ENCODE results near the gene MAL. TPM values are rescaled to one million over a fixed set of nuclear protein-coding genes. Genes with fewer than 3 reads are reported as not detected.

The MAL gene
- total and polyA plus RNA-seq, 2 experiments from 2014 or later, result 1.4 TPM; not detected in 1

DNA sequence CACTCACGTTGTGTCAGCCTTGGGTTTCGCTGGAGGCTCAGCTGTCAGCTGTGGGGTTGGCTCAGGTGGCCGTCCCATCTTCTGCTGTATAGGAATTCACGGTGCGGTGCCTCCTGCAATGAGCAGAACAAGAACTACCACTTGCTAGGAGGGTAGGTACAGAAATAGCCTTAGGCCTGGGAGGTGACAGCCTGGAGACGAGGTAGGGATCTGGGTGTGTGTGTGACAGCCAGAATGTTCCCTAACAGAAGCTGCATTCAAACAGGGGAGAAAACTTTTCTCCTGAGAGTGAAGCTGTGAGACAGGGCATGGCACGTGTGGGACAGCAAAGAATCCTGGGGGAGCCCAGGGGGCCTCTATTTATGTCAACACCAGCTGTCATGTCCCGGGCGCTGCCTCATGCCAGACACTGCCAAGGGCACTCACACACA, 8.4 kb upstream of the MAL start:
- H3K4me2 ChIP-seq, result no peak overlapping the region
- no peak overlapping the region for H3K27ac ChIP-seq
- no peaks in the 10 kb centered on the region for H3K9me2 ChIP-seq (replicated peaks; ENCODE audit: insufficient read depth)
- H4K20me1 ChIP-seq (ENCODE audit: insufficient read depth, poor library complexity, severe bottlenecking), result no peaks in the 10 kb centered on the region
- H3K4me1 ChIP-seq (ENCODE audit: insufficient read depth), result no peaks in the 10 kb centered on the region
- no peaks in the 10 kb centered on the region for H3K27me3 ChIP-seq
- H3K36me3 ChIP-seq (replicated peaks; ENCODE audit: insufficient read depth, low read depth), result no peaks in the 10 kb centered on the region
- TF ChIP-seq CTCF (IDR thresholded peaks at IDR 0.05; ENCODE audit: poor library complexity) (no peak), EZH2phosphoT487 (IDR thresholded peaks at IDR 0.05; ENCODE audit: low read depth, severe bottlenecking, unreplicated experiment) (no peak), EZH2 (IDR thresholded peaks at IDR 0.05; ENCODE audit: borderline replicate concordance) (no peak)
- no peak overlapping the region for H3K4me3 ChIP-seq
- DNase-seq (ENCODE audit: low spot score), result no peak
- H3K79me2 ChIP-seq, result no peaks in the 10 kb centered on the region
- no peaks in the 10 kb centered on the region for H3K9me3 ChIP-seq (ENCODE audit: low read depth)
- no peak overlapping the region for H2AFZ ChIP-seq
- WGBS (ENCODE audit: low lambda C conversion rate, missing lambda C conversion rate), result 69% methylated on average over 9 of the region's 9 CpGs

GRCh38 chr2:95017836-95018235, 7.7 kb upstream of the MAL start:
- Histone ChIP-seq H4K20me1 (ENCODE audit: insufficient read depth, poor library complexity, severe bottlenecking) (no peaks in the 10 kb centered on the region), H2AFZ (no peak overlapping the region), H3K4me1 (ENCODE audit: insufficient read depth) (no peaks in the 10 kb centered on the region), H3K27me3 (no peaks in the 10 kb centered on the region), H3K9me3 (ENCODE audit: low read depth) (no peaks in the 10 kb centered on the region), H3K79me2 (no peaks in the 10 kb centered on the region), H3K27ac (no peak overlapping the region), H3K4me2 (no peak overlapping the region), H3K9me2 (replicated peaks; ENCODE audit: insufficient read depth) (no peaks in the 10 kb centered on the region), H3K36me3 (replicated peaks; ENCODE audit: insufficient read depth, low read depth) (no peaks in the 10 kb centered on the region), H3K4me3 (no peak overlapping the region)
- WGBS (ENCODE audit: low lambda C conversion rate, missing lambda C conversion rate), result 90% methylated on average over 12 of the region's 12 CpGs
- TF ChIP-seq EZH2 (IDR thresholded peaks at IDR 0.05; ENCODE audit: borderline replicate concordance), result no peak
- TF ChIP-seq EZH2phosphoT487 (IDR thresholded peaks at IDR 0.05; ENCODE audit: low read depth, severe bottlenecking, unreplicated experiment), result no peak
- TF ChIP-seq CTCF (IDR thresholded peaks at IDR 0.05; ENCODE audit: poor library complexity), result no peak
- no peak for DNase-seq (ENCODE audit: low spot score)

DNA sequence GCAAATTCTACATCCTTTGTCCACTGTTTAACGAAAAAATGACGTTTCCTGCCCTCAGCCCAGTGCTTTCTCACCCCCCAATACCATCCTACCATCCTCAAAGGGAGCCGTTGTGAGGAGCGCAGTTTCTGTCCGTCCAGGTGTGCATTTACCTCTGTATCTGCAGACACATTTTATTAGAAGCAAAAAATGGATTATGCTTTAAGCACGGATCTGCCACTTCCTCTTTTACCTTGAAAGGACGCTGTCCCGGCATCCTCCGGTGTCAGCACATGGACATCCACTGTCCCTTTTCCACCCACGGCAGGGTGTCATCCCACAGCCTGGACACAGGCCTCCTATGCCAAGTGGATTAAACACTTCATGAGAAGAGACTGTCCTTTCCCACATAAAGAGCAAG, 7.2 kb upstream of the MAL start:
- H3K27me3 ChIP-seq, result no peaks in the 10 kb centered on the region
- no peaks in the 10 kb centered on the region for H3K9me3 ChIP-seq (ENCODE audit: low read depth)
- H3K4me1 ChIP-seq (ENCODE audit: insufficient read depth), result no peaks in the 10 kb centered on the region
- no peak for DNase-seq (ENCODE audit: low spot score)
- H4K20me1 ChIP-seq (ENCODE audit: insufficient read depth, poor library complexity, severe bottlenecking), result no peaks in the 10 kb centered on the region
- no peak overlapping the region for H3K27ac ChIP-seq
- H3K4me2 ChIP-seq, result no peak overlapping the region
- no peak overlapping the region for H2AFZ ChIP-seq
- WGBS (ENCODE audit: low lambda C conversion rate, missing lambda C conversion rate), result 75% methylated on average over 10 of the region's 10 CpGs
- no peak overlapping the region for H3K4me3 ChIP-seq
- no peaks in the 10 kb centered on the region for H3K79me2 ChIP-seq
- no peaks in the 10 kb centered on the region for H3K36me3 ChIP-seq (replicated peaks; ENCODE audit: insufficient read depth, low read depth)
- no peaks in the 10 kb centered on the region for H3K9me2 ChIP-seq (replicated peaks; ENCODE audit: insufficient read depth)
- TF ChIP-seq CTCF (IDR thresholded peaks at IDR 0.05; ENCODE audit: poor library complexity) (no peak), EZH2 (IDR thresholded peaks at IDR 0.05; ENCODE audit: borderline replicate concordance) (no peak), EZH2phosphoT487 (IDR thresholded peaks at IDR 0.05; ENCODE audit: low read depth, severe bottlenecking, unreplicated experiment) (no peak)

Data from hepatocyte (in vitro differentiated cells).